ENCODE results near the gene INSL3.

- TF ChIP-seq CTCF (IDR thresholded peaks at IDR 0.05), result peak; percentile 81 to 95 (median 85)
- peak; percentile 81 to 98 for TF ChIP-seq EP300 (IDR thresholded peaks at IDR 0.05)
Observed at GRCh38 chr19:17859533-17860330, 38.4 kb upstream of the INSL3 start, which contains the start of gene RPL18A.

Data from tibial nerve (tissue), 4 donors.